H4 (cell line): ENCODE results near the gene NR2C1. TPM values are rescaled to one million over a fixed set of nuclear protein-coding genes. Genes with fewer than 3 reads are reported as not detected.
A peak's percentile ranks its signal among the peaks of the same experiment; 100 is the strongest.

Experiments
- DNase-seq: peaks from one replicate; pipeline ENCODE4 v3.0.0-alpha.2; 2015; ENCODE audit warnings: low spot score
- total RNA-seq: library from RNA; depleted of rRNA; stranded (reverse); fragments of >200 nt; shearing (Covaris generic); gene quantifications from 2 replicates; pipeline ENCODE4 v1.2.3, GENCODE V29; 2014

Gene NR2C1
- total RNA-seq, 1 experiment from 2014 or later, result 22.0 TPM

GRCh38 chr12:95085612-95086011 lies 12.2 kb upstream of the NR2C1 start:
- DNase-seq, result no peak

- DNase-seq, result peak; percentile 26
Measured at GRCh38 chr12:95083938-95084337, 10.5 kb upstream of the NR2C1 start.

DNA sequence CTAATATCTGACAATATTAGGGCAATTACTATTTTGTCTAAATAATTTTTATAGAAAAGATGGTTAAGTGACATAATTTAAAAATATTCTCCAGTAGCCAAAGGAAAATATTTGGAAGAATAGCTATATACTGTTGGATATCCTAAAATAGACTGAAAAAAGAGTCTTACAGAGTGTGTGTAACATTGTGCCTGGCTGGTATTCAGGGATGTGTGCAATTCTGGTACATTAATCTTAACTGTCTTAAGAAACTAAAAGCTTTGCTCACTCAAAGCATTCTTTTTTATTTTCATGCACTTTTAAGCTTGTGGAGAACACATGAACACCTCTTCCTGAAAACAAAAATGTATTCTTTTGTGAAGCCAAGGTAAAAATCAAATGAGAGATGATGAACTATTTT lies 10.1 kb upstream of the NR2C1 start:
- no peak for DNase-seq

DNA sequence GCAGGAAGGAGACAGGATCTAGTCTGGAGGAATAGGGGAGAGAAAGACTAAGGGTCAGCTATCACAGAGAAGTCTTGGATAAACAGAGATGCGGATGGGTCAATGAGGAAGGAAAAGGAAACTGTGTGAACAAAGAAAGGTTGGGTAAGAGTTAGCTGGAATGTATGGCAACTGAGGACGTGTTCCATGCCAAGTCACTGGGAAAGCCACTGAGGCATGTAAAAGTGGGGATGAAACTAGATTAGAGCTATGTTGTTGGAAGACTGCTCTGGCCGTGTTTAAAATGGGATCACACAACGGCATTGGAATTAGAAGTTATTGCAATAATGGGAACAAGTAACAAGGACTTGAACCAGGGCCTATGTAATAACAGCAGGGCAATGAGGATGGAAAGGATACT lies 3.9 kb upstream of the NR2C1 start:
- no peak for DNase-seq

DNA sequence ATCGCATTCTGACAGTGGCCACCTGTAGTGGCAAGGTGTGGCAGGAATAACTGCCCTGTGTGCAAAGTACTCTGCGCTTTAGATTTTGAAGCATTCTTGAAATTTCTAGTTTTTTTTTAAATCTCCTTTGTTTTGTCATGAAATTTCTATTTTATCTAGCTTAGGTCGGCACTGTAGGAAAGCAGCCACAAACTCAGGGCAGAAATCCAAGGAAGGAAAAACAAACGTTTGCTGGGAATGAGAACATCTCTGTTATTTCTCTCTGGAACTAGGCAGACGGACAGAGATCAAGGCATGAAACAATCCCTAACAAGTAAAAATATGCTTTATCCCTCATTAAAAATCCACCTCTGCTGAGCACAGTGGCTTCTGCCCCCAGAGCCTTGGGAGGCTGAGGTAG lies 1.3 kb upstream of the NR2C1 start:
- DNase-seq, result no peak

DNA sequence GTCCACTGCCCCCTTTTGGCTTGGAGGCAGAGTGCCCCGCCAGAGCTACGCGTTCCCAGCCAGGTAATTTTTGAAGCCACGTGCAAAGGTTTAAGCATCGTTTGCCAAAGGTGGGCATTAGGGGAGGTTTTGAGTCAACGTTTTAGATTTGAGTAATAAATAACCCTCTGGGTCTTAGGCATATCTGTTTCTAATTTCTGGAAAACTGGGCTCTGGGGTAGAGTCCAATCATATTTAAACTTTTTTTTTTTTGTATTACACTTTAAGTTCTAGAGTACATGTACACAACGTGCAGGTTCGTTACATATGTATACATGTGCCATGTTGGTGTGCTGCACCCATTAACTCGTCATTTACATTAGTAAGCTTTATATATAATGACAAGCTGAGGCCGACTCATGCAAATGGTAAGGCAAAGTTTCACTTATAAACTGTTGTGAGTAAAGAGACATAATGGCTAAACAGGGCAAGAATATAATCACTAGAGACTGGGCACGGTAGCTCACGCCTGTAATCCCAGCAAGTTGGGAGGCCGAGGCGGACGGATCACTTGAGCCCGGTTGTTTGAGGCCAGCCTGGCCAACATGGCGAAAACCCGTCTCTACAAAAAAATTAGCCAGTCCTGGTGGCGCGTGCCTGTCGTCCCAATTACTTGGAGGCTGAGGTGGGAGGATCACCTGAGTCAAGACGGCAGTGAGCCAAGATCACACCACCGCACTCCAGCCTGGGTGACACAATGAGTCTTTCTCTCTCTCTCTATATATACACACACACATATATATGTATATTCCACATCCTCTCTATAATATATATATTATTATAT lies 491 bp upstream of the NR2C1 start:
- DNase-seq, result no peak

DNA sequence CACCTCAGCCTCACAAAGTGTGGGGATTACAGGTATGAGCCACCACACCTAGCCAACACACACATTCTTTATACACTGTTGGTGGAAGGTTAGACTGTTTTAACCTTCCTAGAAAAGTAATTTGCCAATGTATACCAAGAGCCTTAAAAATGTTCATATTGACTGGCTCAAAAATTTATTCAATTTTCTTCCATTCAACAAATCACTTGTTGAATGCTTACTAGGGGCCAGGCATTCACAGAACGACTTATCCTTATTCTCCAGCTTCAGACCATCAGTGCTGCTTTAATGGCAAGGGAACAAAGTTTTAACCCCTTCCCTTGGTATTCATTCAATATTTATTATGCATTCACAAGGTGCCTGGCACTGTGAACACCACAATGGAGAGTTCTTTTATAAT lies 3.0 kb downstream of the NR2C1 start:
- DNase-seq, result no peak

DNA sequence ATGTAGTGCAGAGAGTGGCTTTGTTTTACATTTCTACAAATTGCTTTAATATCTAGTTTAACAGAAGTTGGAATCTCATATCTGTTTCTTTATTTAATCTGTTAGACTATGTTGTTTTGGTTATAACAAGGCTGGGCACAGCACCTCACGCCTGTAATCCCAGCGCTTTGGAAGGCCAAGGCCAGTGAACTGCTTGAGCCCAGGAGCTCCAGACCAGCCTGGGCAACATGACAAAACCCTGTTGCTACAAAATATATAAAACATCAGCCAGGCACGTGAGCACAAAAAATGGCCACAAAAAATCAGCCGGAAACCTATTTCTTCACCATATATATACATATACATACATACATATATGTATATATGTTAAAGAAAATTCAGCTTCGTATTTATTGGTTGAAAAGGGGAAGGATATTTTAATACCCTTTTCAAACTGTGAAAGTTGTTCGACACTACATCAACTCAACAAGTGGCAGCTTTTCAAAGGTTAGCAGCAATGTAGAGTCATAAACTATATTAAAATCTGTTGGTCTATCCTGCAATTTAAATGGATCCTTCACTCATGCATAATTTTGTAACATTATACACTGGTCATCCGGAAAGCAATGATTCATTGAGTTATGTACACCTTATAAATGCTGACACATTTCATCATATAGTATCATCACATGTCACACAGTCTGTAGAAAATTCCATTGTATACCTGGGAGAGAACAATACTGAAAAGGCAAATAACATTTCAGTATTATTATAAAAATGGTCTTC lies 7.1 kb downstream of the NR2C1 start:
- no peak for DNase-seq

GRCh38 chr12:95060951-95061350 lies 12.5 kb downstream of the NR2C1 start:
- DNase-seq, result no peak

DNA sequence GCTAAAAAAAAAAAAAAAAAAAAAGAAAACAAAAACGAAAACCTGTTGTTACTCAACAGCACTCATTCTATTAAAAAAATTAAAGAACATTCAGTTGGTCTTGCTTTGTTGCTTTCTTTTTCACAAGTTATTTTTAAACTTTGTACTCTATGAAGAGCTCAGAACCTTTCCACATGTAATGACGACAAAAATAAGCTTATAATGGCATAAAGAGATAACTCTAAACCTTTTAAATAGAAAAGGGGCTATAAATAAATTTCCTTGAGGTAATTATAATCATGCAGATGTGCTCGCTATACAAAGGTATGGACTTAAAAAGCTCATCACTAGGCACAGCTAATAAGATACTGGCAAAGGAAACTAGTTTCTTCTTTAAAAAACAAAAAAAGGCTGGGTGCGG lies 13.4 kb downstream of the NR2C1 start:
- DNase-seq, result no peak

GRCh38 chr12:95057424-95057823 lies 16.0 kb downstream of the NR2C1 start:
- DNase-seq, result no peak

GRCh38 chr12:95055057-95055456 lies 18.4 kb downstream of the NR2C1 start:
- DNase-seq, result no peak

- DNase-seq, result no peak
Measured at GRCh38 chr12:95054206-95054605, 19.2 kb downstream of the NR2C1 start.

GRCh38 chr12:95051241-95051640 lies 22.2 kb downstream of the NR2C1 start:
- no peak for DNase-seq

DNA sequence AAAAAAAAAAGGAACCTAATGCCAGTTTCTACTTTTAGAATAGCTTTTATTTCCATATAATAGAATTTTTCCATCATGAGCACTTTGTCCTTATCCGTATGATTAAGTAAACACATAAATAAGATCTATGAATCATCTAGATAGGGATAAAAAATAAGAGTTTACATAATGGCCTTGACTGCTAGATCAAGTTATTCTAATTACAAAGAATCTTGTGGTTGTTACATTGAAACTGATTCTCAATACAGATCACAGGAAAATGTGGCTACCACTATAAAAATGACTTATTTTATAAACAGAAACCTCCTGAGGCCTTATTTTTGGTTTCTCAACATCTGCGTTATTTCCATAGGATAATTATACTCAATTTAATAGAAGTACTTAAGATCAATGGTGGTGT lies 35.5 kb downstream of the NR2C1 start:
- DNase-seq, result peak; percentile 30

DNA sequence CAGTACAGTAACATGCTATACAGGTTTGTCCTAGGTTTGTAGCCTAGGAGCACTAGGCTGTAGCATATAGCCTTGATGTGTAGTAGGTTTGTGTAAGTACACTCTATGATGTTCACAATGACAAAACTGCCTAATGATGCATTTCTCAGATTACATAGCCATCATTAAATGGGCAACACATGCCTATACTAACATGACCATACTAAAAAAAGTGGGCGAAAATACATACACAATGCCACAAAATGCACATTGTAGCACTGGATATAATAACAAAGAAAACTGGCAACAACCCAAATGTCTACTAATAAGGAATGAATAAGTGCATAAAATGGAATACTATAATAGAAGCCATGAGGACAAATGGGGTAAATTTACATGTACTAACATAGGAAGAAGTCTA lies 38.7 kb downstream of the NR2C1 start:
- no peak for DNase-seq

- no peak for DNase-seq
Measured at GRCh38 chr12:95022477-95022876, 50.9 kb downstream of the NR2C1 start.

DNA sequence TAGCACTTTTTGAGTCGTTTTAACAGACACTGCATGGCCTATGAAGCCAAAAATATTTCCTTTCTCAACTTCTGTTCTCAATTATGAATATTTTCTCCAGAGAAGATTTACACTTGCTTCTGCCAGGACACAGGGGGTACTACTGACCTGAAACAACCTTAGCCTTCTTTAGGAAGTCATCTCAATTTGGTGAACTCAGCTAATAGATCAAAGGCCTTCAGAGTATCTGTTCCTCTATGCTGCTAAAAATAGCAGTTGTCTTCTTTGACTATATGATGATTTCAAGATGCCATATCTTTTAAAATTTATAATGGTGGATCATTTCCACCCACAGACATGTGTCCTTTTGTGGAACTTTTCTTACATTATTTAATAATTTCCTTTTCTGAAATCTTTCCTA lies 55.9 kb downstream of the NR2C1 start:
- DNase-seq, result no peak

GRCh38 chr12:95016120-95016519 lies 57.3 kb downstream of the NR2C1 start:
- DNase-seq, result no peak

DNA sequence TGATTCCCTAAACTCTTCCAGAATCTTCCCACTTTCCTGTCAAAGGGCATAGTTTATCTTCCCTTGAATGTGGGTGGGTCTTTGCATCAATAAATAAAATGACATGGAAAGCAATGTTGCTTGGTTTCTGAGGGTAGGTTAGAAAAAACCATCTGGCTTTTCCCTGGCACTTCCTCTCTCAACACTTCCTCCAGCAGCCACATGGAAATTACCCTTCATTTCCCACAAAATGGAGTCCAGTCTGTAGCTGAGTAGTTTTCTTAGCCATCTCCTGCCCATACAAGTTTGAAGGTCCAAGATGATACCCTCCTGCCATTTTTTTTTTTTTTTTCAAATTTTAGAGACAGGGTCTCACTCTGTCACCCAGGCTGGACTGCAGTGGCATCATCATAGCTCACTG lies 58.9 kb downstream of the NR2C1 start:
- no peak for DNase-seq

GRCh38 chr12:95006206-95006605 lies 67.2 kb downstream of the NR2C1 start:
- no peak for DNase-seq

DNA sequence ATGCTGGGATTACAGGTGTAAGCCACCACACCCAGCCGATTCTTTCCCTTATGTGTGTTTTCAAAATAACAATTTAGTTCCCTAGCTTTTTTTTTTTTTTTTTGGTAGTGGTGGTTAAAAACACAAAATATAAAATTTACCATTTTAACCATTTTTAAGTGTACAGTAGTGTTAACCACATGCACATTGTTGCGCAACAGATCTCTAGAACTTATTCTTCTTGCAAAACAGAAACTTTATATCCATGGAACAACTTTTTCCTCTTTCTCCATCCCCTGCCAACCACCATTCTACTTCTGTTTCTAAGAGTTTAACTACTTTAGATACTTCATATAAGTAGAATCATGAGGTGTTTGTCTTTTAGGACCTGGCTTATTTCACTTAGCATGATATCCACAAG lies 68.8 kb downstream of the NR2C1 start:
- DNase-seq, result no peak

DNA sequence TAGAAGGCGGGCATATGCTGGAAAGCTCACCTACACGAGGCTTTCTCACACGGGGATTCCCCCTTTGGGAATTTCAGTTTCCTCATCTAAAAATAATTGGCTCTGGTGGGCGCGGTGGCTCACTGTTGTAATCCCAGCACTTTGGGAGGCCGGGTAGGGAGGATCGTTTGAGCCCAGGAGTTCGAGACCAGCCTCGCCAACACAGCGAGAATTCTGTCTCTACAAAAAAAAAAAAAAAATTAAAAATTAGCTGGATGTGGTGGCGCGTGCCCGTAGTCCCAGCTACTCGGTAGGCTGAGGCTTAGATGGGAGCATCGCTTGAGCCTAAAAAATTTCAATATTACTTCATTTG lies 69.5 kb downstream of the NR2C1 start:
- no peak for DNase-seq
